Gastrocnemius medialis (tissue), 4 donors: ENCODE data around the gene ZMIZ2.

Experiments used
- CTCF ChIP-seq, 5 experiments: fragments of 450-650 bp in 3 of 5; fragments of 200-600 bp in 2 of 5; sonication (generic) in 2 of 5; IDR thresholded peaks in 4 of 5; conservative IDR thresholded peaks in 1 of 5; 1 replicate in 4 of 5; 2 replicates in 1 of 5; pipeline ENCODE4 v1.5.1; 2016 to 2019; ENCODE audit warnings: antibody characterized with exemption in 5 of 5, mild to moderate bottlenecking in 3 of 5, moderate library complexity in 3 of 5
- POLR2A ChIP-seq, 2 donors: fragments of 450-650 bp; IDR thresholded peaks; one replicate each; pipeline ENCODE4 v1.6.1; 2017; ENCODE audit warnings: antibody characterized with exemption in 2 of 2, mild to moderate bottlenecking in 2 of 2, moderate library complexity in 2 of 2

- TF ChIP-seq CTCF (IDR thresholded peaks at IDR 0.05 in 4 of 5, conservative IDR thresholded peaks at IDR 0.05 in 1 of 5) (no peak), POLR2A (IDR thresholded peaks at IDR 0.05) (no peak)
These were observed 4.2 kb downstream of the ZMIZ2 start for GRCh38 chr7:44752822-44753221.
